ENCODE measurements around the gene ELF5. TPM values are rescaled to one million over a fixed set of nuclear protein-coding genes. Genes with fewer than 3 reads are reported as not detected.
A peak's percentile ranks its signal among the peaks of the same experiment; 100 is the strongest.

Gene ELF5
- total RNA-seq, 2 donors from 2014 or later: not detected

DNA sequence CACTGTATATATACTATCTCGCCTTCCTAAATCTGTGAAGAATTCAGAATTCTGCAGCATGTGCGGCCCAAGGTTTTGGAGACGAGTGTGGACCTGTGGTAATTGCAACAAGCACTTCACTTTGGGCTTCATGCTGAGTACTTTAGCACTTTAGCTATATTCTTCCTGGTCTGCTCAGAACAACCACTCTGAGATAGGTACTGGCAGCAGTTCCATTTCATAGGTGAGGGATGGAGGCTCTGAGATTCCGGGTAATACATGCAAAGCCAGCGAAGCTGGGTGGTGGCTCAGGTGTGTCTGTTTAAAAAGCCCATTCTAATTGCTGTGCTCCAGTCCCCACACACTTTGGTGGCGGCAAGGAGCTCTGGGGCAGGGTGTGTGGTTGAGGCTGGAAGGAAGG, 6.4 kb downstream of the ELF5 start:
- Mint-ChIP-seq H3K9me3 (no peaks in the 10 kb centered on the region), H3K36me3 (no peaks in the 10 kb centered on the region), H3K27ac (no peak overlapping the region)
- DNase-seq (ENCODE audit: low spot score in 2 of 2): no peak
- ATAC-seq: no peak

- no peak overlapping the region for H3K27ac Mint-ChIP-seq
- no peak for DNase-seq (ENCODE audit: low spot score in 2 of 2)
- ATAC-seq: no peak
- no peaks in the 10 kb centered on the region for H3K9me3 Mint-ChIP-seq
- H3K36me3 Mint-ChIP-seq: no peaks in the 10 kb centered on the region
Measured at GRCh38 chr11:34505874-34506273, 7.7 kb downstream of the ELF5 start.

GRCh38 chr11:34502949-34503348, 10.6 kb downstream of the ELF5 start:
- no peak for ATAC-seq

GRCh38 chr11:34501949-34502348, 11.6 kb downstream of the ELF5 start:
- Mint-ChIP-seq H3K27ac (no peak overlapping the region), H3K9me3 (no peaks in the 10 kb centered on the region), H3K36me3 (no peaks in the 10 kb centered on the region)
- DNase-seq (ENCODE audit: low spot score in 2 of 2) (no peak), ATAC-seq (no peak)

More at GRCh38 chr11:34502949-34503348, 10.6 kb downstream of the ELF5 start:
- no peaks in the 10 kb centered on the region for H3K36me3 Mint-ChIP-seq
- no peak overlapping the region for H3K27ac Mint-ChIP-seq
- H3K9me3 Mint-ChIP-seq: no peaks in the 10 kb centered on the region
- no peak for DNase-seq (ENCODE audit: low spot score in 2 of 2)

DNA sequence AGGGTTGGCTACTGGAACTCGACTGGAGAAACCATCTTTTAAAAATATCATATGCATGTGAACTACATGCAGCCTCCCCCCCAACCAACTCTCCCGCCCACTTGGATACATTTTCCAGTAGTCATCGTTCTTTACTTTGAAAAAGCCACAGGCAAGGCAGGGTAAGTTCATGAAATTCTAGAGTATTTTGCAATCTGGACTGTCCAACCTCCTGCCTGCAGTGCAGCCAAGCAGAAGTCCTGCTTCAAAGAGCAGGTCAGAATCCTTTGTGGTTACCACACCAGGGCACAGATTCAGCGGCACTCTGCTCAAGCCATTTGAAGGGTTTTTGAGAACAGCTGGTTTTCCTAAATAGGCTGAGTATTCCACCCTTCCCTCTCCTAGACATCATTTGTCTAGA, 12.1 kb downstream of the ELF5 start:
- Mint-ChIP-seq H3K27ac (no peak overlapping the region), H3K36me3 (no peaks in the 10 kb centered on the region), H3K9me3 (no peaks in the 10 kb centered on the region)
- ATAC-seq: no peak
- no peak for DNase-seq (ENCODE audit: low spot score in 2 of 2)

- H3K36me3 Mint-ChIP-seq: no peaks in the 10 kb centered on the region
- no peak overlapping the region for H3K27ac Mint-ChIP-seq
- ATAC-seq: no peak
- no peaks in the 10 kb centered on the region for H3K9me3 Mint-ChIP-seq
- no peak for DNase-seq (ENCODE audit: low spot score in 2 of 2)
Measured at GRCh38 chr11:34499719-34500500, 13.7 kb downstream of the ELF5 start.

GRCh38 chr11:34495724-34496377, 17.7 kb downstream of the ELF5 start:
- no peak overlapping the region for H3K27ac Mint-ChIP-seq
- ATAC-seq: no peak
- H3K36me3 Mint-ChIP-seq: no peaks in the 10 kb centered on the region
- no peak for DNase-seq (ENCODE audit: low spot score in 2 of 2)
- no peaks in the 10 kb centered on the region for H3K9me3 Mint-ChIP-seq

DNA sequence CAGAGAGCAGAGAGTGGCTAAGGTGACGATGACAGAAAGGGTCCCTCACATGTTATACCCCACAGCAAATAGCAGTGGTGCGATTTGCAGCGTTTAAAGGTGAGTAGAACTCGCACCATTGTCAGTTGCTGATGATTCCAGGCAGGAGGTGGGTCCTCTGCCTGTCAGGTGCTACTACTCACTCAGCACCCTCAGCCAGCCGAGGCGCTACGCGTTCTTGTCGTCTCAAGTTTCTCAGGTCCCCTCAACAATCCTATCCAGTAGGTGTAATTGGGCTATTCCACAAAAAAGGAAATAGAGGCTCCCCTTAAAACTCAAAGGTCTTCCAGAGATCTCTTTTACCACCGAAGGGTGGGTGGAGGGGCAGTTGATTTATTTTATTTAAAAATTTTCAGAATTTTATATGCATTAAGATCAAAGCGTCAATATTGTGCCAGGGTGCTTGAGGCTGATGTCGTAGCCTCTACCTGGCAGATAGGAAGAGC, 18.3 kb downstream of the ELF5 start:
- Mint-ChIP-seq H3K36me3 (no peaks in the 10 kb centered on the region), H3K9me3 (no peaks in the 10 kb centered on the region), H3K27ac (no peak overlapping the region)
- no peak for DNase-seq (ENCODE audit: low spot score in 2 of 2)
- no peak for ATAC-seq

DNA sequence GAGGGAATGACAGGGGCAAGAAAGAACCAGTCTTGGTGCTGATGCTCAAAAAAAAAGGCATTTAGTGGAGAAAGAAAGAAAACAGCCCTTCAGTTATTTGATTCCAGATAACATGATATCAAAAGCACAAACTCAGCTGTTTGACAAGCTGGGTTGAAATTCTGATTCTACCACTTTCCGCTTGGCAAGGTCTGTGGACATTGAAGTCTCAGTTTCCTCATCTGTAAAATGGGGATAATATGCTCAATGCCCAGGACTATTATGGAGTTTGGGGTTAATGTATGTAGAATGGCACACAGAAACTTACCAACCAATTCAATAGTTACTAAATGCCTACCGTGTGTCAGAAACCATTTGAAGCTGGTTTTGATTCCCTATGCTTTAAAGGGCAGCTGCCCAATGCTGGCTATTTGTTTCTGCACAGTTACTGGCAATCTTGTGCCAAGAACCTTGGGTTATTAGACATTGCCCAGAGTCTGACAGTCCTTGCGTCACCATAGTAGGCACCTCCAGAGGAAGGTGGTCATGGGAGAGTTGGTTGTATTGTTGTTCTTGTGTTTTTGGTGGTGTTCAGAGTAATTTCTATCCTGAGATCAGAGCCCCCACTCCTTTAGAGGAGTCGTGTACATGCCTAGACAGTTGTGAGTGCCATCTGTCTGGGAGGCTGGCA, 19.5 kb downstream of the ELF5 start:
- Mint-ChIP-seq H3K9me3 (no peaks in the 10 kb centered on the region), H3K36me3 (no peaks in the 10 kb centered on the region), H3K27ac (no peak overlapping the region)
- DNase-seq (ENCODE audit: low spot score in 2 of 2): no peak
- ATAC-seq: no peak

- DNase-seq (ENCODE audit: low spot score in 2 of 2): no peak
- Mint-ChIP-seq H3K27ac (no peak overlapping the region), H3K36me3 (no peaks in the 10 kb centered on the region)
Measured at GRCh38 chr11:34493468-34493867, 20.1 kb downstream of the ELF5 start.

DNA sequence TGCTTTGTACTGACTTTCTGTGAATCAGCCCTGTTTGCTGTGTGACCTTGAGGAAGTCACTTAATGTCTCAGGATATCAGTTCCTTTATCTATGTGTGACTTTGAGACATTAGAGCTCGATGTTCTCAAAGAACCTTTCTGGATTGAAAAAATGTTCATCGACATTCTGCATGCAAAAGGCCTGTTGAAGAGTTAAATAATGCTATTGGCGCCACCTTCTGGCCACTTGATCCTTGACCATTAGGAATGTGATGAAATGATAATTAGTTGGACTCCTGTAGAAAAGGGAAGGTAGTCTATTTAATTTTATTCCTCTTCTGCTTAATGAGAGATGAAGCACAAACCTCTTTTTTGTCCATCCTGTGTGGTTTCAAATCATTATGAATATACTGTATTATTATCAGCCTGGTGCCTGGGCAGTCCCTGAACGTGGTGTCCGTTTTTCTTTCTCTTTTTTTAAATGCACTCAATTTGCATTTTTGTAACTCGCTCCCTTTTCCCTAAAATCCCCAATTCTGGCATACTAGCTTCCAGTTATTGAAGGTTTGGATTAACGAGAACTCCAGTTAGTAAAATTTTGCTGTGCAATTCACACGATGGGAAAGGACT, 20.7 kb downstream of the ELF5 start:
- Mint-ChIP-seq H3K9me3 (no peaks in the 10 kb centered on the region), H3K36me3 (no peaks in the 10 kb centered on the region), H3K27ac (no peak overlapping the region)
- ATAC-seq: no peak
- peak in 1 of 2 donors; percentile 26 for DNase-seq (ENCODE audit: low spot score in 2 of 2)

More at GRCh38 chr11:34493468-34493867, 20.1 kb downstream of the ELF5 start:
- no peaks in the 10 kb centered on the region for H3K9me3 Mint-ChIP-seq
- ATAC-seq: no peak

GRCh38 chr11:34490304-34490703, 23.3 kb downstream of the ELF5 start:
- H3K9me3 Mint-ChIP-seq: no peaks in the 10 kb centered on the region
- no peaks in the 10 kb centered on the region for H3K36me3 Mint-ChIP-seq
- ATAC-seq (no peak), DNase-seq (ENCODE audit: low spot score in 2 of 2) (no peak)
- H3K27ac Mint-ChIP-seq: no peak overlapping the region

DNA sequence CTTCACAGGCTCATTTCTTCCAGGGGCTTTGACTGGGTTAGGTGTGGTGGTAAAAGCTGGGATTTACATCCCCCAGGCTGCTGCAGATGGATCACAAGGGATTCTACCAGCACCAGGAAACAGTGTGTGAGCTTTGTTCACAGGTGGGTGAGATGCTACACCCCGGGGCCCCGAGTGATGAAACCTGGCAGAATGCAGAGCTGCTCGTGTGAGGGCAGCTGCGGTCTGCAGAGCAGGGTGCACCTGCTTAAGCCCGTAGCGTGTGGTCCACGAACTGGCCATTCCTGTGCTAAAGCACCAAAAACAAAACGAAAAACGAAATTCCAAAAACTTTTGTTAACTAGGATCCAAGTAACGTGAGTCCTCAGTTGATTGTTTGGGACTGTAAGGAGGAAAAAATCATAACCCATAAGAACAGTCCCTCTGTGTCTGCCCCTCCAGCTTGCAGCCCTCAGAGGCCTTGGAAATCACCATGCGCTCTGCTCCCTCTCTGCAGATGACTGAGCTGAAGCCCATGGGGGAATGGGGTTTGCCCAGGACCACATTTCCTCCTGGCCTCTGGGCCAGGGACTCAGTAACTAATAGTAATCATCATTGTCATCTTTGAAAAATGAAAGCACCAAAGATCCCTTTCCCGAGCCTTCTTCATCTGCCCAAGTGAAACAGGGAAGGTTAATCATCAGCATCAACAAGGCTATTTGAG, 24.6 kb downstream of the ELF5 start:
- ATAC-seq (no peak), DNase-seq (ENCODE audit: low spot score in 2 of 2) (no peak)
- Mint-ChIP-seq H3K27ac (no peak overlapping the region), H3K36me3 (no peaks in the 10 kb centered on the region), H3K9me3 (no peaks in the 10 kb centered on the region)

- ATAC-seq (peak in 1 of 2 donors; percentile 59), DNase-seq (ENCODE audit: low spot score in 2 of 2) (no peak)
- H3K36me3 Mint-ChIP-seq: no peaks in the 10 kb centered on the region
- no peak overlapping the region for H3K27ac Mint-ChIP-seq
- no peaks in the 10 kb centered on the region for H3K9me3 Mint-ChIP-seq
Measured at GRCh38 chr11:34487430-34487829, 26.2 kb downstream of the ELF5 start.

GRCh38 chr11:34483106-34483874, 30.3 kb downstream of the ELF5 start:
- DNase-seq (ENCODE audit: low spot score in 2 of 2) (no peak), ATAC-seq (no peak)
- Mint-ChIP-seq H3K27ac (no peak overlapping the region), H3K9me3 (no peaks in the 10 kb centered on the region), H3K36me3 (no peaks in the 10 kb centered on the region)

DNA sequence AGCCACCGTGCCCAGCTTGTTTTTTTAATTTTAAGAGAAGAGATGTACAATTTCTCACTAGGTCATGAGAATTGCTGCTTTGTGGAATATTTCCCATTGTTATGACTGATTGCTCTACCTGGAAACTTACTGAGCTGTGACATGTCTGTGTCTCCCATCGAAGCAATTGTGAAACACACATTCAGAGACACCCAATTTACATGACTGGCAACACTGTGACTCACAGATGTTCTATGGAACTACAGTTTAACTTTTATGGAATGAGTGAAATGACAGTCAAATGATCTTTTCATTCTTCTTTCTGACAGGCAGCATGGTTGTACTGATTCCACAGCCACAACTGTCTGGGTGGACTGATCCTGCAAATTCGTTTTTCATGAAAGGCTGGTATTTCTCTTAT, 32.3 kb downstream of the ELF5 start:
- Mint-ChIP-seq H3K36me3 (no peaks in the 10 kb centered on the region), H3K9me3 (no peaks in the 10 kb centered on the region), H3K27ac (no peak overlapping the region)
- ATAC-seq (no peak), DNase-seq (ENCODE audit: low spot score in 2 of 2) (no peak)

Data from activated naive CD4-positive, alpha-beta T cell treated with anti-CD3 and anti-CD28 coated beads, Interleukin-2, amount 50 U/mL, for 72 hours (primary cell).